ENCODE measurements around the gene ECE1. TPM values are rescaled to one million over a fixed set of nuclear protein-coding genes. Genes with fewer than 3 reads are reported as not detected.

The ECE1 gene
- polyA plus RNA-seq, 3 donors = 43.8 to 51.4 (median 44.4) TPM

GRCh38 chr1:21308847-21309652 lies 18.8 kb upstream of the ECE1 start:
- no peak for DNase-seq (ENCODE audit: low read depth in 3 of 3, low spot score in 2 of 3)

GRCh38 chr1:21308330-21308729 lies 18.1 kb upstream of the ECE1 start:
- no peak for DNase-seq (ENCODE audit: low read depth in 3 of 3, low spot score in 2 of 3)

DNA sequence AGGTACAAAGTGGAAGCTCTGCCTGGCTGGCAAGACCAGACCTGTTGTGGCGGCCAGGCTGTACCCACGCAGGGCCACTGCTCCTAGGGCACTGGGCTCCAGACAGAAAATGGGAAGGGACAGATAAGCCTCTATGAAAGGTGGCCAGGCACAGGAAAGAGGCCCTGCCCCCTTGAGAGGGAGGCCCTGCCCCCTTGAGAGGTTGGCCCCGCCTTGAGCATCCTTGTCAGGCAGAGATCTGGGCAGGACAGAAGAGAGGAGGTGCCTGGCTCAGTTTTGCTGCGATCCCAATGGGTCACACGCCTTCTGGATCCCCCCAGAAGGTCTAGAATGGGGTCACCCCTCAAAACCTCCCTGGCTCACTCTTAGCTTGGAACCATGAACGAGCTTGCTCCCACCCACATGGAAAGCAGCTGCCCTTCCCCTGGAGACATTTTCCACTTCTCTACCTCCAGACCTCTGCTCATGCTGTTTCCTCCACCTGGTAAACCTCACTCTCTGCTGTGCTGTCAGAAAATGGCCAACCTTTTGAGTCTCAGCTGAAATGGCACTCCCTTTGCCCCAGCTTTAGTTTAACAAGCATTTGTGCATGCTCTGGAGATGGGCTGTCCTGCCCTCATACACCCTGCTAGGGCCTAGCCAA lies 17.5 kb upstream of the ECE1 start:
- DNase-seq (ENCODE audit: low read depth in 3 of 3, low spot score in 2 of 3) = no peak

GRCh38 chr1:21307210-21307609 lies 16.9 kb upstream of the ECE1 start:
- no peak for DNase-seq (ENCODE audit: low read depth in 3 of 3, low spot score in 2 of 3)

DNA sequence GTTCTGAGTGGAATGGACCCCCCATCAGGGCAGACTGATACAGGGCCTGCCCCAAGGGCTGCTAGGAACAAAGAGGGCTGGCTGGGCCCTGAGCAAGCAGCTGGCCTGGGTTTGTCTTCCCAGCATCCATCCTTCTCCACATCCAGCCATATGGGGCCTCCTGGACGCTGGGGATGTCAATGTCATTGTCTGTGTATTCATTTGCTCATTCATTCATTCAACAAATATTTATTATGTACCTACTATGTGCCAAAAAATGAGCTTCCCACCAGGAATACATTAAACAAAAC lies 15.6 kb upstream of the ECE1 start:
- no peak for DNase-seq (ENCODE audit: low read depth in 3 of 3, low spot score in 2 of 3)

GRCh38 chr1:21305155-21305899 lies 15.1 kb upstream of the ECE1 start:
- DNase-seq (ENCODE audit: low read depth in 3 of 3, low spot score in 2 of 3) = no peak

- DNase-seq (ENCODE audit: low read depth in 3 of 3, low spot score in 2 of 3) = no peak
Observed at GRCh38 chr1:21304488-21304887, 14.2 kb upstream of the ECE1 start.

DNA sequence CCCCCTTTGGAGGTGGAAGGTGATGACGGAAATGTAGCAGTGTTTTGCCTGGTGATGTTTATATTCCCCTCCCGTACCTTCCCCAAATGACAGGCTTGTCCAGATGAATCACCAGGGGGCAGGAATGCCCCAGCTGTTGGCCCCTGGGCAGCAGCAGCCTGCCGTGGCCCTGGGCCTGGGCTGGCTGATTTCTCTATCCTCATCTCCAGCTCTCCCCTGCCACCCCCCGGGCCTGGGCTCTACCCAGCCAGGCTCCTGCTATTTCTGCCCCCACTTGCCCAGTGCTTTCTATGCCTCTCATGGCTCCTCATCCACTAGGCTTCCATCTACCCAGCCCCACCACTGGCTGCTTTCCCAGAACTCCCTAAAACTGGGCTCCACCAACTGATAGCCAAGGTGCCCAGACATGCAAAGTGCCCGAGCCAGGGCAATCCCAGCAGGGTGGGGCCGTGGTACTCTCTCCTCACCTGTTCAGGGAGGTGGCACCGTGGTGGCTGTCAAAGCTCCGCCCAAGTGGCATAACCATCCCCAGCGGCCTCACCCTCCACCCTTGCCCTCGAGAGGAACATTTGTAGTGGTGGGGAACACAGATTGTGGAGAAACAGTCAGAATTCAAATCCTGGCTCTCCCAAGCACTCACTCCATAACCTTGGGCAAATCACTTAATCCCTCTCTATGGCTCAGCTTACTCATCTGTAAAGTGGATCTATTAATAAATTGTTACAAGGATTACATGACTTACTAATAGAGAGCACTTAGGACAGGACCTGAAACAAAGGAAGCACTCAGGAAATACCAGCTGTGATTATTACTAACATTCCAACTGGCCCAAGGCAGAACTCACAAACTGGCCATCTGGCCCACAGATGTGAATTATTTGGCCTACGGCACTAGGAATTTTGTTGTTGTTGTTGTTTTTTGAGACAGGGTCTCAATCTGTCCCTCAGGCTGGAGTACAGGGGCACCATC lies 12.8 kb upstream of the ECE1 start:
- DNase-seq (ENCODE audit: low read depth in 3 of 3, low spot score in 2 of 3) = no peak

GRCh38 chr1:21301794-21302440 lies 11.7 kb upstream of the ECE1 start:
- no peak for DNase-seq (ENCODE audit: low read depth in 3 of 3, low spot score in 2 of 3)

GRCh38 chr1:21300774-21301173 lies 10.5 kb upstream of the ECE1 start:
- DNase-seq (ENCODE audit: low read depth in 3 of 3, low spot score in 2 of 3) = no peak

DNA sequence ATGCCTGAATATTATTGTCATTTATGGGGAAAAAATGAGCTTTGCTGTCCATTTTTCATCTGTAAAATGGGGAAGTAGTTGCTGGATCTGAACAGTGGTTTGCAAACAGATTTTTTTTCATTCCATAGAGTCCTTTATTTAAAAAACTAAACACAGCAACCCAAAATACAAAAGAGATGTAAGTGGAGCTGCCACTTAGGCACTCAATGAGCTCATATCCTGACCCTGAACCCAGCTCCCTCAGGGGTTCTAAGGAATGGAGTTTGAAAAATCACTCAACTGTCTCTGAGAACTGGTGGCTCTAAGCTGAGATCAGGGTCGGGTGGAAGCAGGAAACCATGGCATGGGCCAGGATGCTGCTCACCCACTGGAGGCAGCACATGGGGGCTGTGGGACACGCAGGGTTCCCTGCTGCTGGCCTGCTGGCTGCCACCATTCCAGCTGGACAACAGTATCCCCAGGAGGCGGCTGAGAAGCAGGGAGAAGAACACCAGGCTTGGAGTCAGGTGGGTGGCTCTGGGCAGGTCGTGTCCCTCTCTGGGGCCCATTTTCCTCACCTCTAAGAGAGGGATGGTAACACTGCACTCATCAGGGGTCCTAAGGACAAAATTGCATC lies 9.6 kb upstream of the ECE1 start:
- DNase-seq (ENCODE audit: low read depth in 3 of 3, low spot score in 2 of 3) = no peak

DNA sequence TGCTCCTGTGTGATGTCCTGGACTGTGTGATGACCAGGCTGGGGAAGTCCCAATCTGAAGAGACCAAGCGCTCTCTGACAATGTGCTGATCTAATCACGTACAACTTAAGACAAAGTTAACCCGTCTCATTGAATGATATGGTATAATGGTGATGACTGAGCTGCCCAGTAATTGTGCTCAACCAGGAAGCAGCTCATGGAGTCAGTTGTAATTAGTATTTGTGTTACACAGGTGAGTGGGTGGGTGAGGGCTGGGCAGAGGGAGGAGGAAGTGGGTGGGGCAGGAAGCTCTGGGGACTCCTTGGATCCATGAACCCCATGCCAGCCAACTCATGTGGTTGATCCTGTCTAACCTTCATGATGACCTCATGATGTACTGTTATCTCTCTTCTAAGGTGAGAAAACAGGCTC lies 8.7 kb upstream of the ECE1 start:
- no peak for DNase-seq (ENCODE audit: low read depth in 3 of 3, low spot score in 2 of 3)

- DNase-seq (ENCODE audit: low read depth in 3 of 3, low spot score in 2 of 3) = no peak
Observed at GRCh38 chr1:21297975-21298374, 7.7 kb upstream of the ECE1 start.

DNA sequence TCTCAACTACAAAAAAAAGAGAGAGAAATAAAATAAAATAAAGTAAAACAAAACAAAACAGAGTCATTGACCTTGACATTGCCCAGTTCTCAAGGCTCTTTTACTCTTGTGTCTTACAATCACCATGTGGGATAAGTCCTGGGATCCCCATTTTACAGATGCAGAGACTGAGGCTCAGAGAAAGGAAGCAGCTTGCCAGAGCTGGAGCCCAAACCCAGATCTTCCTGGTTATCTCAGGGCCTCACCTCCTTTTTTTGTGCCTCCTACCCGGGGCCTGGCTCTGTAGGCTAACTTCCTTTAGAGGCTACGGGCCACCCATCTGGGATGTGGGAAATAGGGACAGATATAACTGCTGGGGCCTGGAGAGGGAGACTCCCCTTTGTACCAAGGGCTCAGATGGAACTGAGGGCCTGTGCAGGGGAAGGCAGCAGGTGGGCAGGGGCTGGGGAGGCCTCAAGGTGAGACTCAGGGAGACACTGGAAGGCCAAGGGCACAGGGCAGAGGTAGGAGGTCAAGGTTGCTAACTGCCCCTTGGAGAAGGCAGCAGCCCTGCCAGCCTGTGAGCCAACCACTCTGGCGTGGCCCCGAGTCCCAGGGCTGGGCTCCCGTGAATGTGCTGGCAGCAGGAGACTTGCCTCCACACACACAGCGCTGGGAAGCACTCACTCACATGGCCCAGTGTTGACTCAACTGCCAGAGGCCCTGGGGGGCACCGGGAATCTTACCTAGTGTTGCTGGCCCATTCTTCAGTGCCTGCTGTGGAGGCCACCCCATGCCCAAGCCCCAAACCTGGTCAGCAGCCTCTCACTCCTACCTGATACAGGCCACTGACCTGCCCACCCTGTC lies 6.5 kb upstream of the ECE1 start:
- no peak for DNase-seq (ENCODE audit: low read depth in 3 of 3, low spot score in 2 of 3)

DNA sequence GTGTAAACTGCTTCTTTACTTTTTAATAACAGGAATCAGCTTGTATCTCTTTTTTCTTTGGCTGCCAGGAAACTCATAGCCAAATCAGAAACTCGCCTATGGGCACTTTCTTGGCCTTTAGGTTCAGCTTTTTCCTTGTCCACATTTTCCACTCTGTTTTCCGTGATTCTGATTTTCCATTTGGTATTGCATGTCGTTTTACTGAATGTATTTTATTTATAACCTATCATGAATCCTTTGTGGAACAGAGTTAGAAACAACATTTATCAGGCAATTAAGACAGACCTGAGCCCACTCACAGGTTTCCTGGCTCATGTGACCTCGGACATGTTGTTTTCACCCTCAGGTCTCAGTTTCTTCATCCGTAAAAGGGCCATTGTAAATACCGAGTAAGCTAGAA lies 5.3 kb upstream of the ECE1 start:
- no peak for DNase-seq (ENCODE audit: low read depth in 3 of 3, low spot score in 2 of 3)

- no peak for DNase-seq (ENCODE audit: low read depth in 3 of 3, low spot score in 2 of 3)
Observed at GRCh38 chr1:21295002-21295401, 4.7 kb upstream of the ECE1 start.

- no peak for DNase-seq (ENCODE audit: low read depth in 3 of 3, low spot score in 2 of 3)
Observed at GRCh38 chr1:21294266-21294989, 4.2 kb upstream of the ECE1 start.

DNA sequence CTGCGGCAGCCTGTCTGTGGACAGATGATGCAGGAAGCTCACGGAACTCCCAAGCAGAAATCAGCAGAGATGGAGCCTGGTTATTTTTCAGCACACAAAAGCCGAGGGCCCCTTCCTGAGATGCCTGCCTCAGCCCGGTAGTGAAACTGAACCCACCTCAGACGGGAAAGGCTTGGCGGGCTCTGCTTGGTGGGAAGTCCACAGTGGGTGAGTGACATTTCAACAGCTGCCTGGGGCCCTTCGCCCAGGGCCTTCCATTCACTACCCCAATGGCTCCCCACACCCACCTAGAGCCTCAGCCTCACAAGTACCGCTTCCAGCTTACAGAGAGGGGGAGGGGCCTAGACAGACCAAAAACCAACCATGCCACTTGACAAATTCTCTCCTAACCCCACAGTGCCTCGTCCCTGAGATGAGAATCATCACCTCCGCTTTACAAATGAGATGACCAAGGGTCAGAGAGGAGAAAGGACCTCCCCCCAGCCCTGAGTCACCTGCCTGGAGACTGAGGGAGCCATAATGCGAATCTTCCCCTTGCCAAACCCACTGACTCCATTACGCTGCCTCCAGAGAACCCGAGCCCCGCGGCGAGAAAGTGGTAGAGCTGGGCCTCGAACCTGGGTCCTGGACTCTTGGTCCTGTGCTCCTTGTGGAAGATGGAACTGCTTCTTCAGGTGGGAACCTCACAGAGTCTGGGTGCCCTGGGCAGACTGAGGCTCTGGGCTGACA lies 3.4 kb upstream of the ECE1 start:
- no peak for DNase-seq (ENCODE audit: low read depth in 3 of 3, low spot score in 2 of 3)

All from right renal cortex interstitium (tissue), 3 donors.